Endodermal cell (in vitro differentiated cells): ENCODE data around the gene PTX3. TPM values are rescaled to one million over a fixed set of nuclear protein-coding genes. Genes with fewer than 3 reads are reported as not detected.

ENCODE experiments used
- DNase-seq: peaks from one replicate; pipeline ENCODE4 v3.0.0-alpha.2; 2017
- H3K27ac ChIP-seq: 2 replicates; pipeline ENCODE4 v1.5.1; 2013; ENCODE audit warnings: mild to moderate bottlenecking, low read depth, low read length, moderate library complexity
- H3K27me3 ChIP-seq: 2 replicates; pipeline ENCODE4 v1.6.1; 2013; ENCODE audit warnings: mild to moderate bottlenecking, low read length, moderate library complexity; ENCODE audit not compliant: insufficient read depth, control insufficient read depth, poor library complexity, severe bottlenecking
- H3K36me3 ChIP-seq: 2 replicates; pipeline ENCODE4 v1.7.0; 2013; ENCODE audit warnings: mild to moderate bottlenecking, low read length, moderate library complexity; ENCODE audit not compliant: control insufficient read depth, insufficient read depth
- H3K4me1 ChIP-seq: one replicate; pipeline ENCODE4 v1.7.0; 2013; ENCODE audit warnings: low read length; ENCODE audit not compliant: control insufficient read depth, insufficient read depth
- H3K4me3 ChIP-seq: 2 replicates; pipeline ENCODE4 v1.5.1; 2013; ENCODE audit warnings: mild to moderate bottlenecking, low read length, moderate library complexity
- H3K9ac ChIP-seq: 2 replicates; pipeline ENCODE4 v1.6.1; 2013; ENCODE audit warnings: mild to moderate bottlenecking, low read length, moderate library complexity; ENCODE audit not compliant: poor library complexity, severe bottlenecking; ENCODE audit errors: extremely low read depth
- H3K9me3 ChIP-seq: 2 replicates; pipeline ENCODE4 v1.6.1; 2013; ENCODE audit warnings: mild to moderate bottlenecking, low read length, moderate library complexity; ENCODE audit not compliant: control insufficient read depth
- H3K27ac Mint-ChIP-seq: 2 replicates; pipeline ENCODE4 v1.8.0; 2020; ENCODE audit warnings: mixed read lengths
- H3K27me3 Mint-ChIP-seq: 2 replicates; pipeline ENCODE4 v1.8.0; 2021; ENCODE audit warnings: mild to moderate bottlenecking, mixed read lengths; ENCODE audit not compliant: insufficient read depth
- H3K36me3 Mint-ChIP-seq: 2 replicates; pipeline ENCODE4 v1.8.0; 2020; ENCODE audit warnings: low read depth, mixed read lengths
- H3K4me1 Mint-ChIP-seq: 2 replicates; pipeline ENCODE4 v1.8.0; 2020; ENCODE audit warnings: mixed read lengths
- H3K4me3 Mint-ChIP-seq: 2 replicates; pipeline ENCODE4 v1.8.0; 2020; ENCODE audit warnings: mild to moderate bottlenecking, moderate library complexity, mixed read lengths
- H3K9me3 Mint-ChIP-seq: 2 replicates; pipeline ENCODE4 v1.8.0; 2020; ENCODE audit warnings: mild to moderate bottlenecking, mixed read lengths
- CTCF ChIP-seq: fragments of 200-600 bp; sonication (generic); conservative IDR thresholded peaks from 2 replicates; pipeline ENCODE4 v1.5.0; 2021; ENCODE audit warnings: antibody characterized with exemption, mild to moderate bottlenecking
- WGBS, 2 experiments: methylation state at CpG; one replicate each; pipeline versions ENCODE4 v1.1.5 to v1.1.7; 2013; ENCODE audit warnings: missing lambda C conversion rate in 2 of 2, mixed read lengths in 1 of 2; ENCODE audit not compliant: insufficient coverage in 1 of 2, insufficient read length in 1 of 2; 5-methylcytosine and 5-hydroxymethylcytosine counted together
- total RNA-seq, 2 donors: library from RNA; stranded (reverse); fragmentation: NEBNext Ultra II Directional in 1 of 2; extraction: Animal tissue kit (Norgen Biotek cat#: 25700) in 1 of 2; gene quantifications; 2 replicates in 1 of 2; 3 replicates in 1 of 2; pipeline ENCODE4 v1.2.1, GENCODE V29; 2021

Gene PTX3
- total RNA-seq, 2 donors from 2014 or later: 0.13 to 0.51 TPM

- Histone ChIP-seq H3K9me3 (no peaks in the 10 kb centered on the region), H3K27me3 (no peaks in the 10 kb centered on the region), H3K4me3 (no peak overlapping the region), H3K36me3 (no peaks in the 10 kb centered on the region), H3K9ac (no peak overlapping the region), H3K4me1 (no peaks in the 10 kb centered on the region), H3K27ac (no peak overlapping the region)
- no peak for TF ChIP-seq CTCF
- H3K36me3 Mint-ChIP-seq: no peaks in the 10 kb centered on the region
- no peaks in the 10 kb centered on the region for H3K4me1 Mint-ChIP-seq
- no peak for DNase-seq
- H3K27me3 Mint-ChIP-seq: no peaks in the 10 kb centered on the region
- no CpG with 5 or more reads among the region's 1 CpG for WGBS, 2 experiments
- no peak overlapping the region for H3K27ac Mint-ChIP-seq
- H3K9me3 Mint-ChIP-seq: peaks cover 4% of the 10 kb centered on the region
- H3K4me3 Mint-ChIP-seq: no peak overlapping the region
Measured at GRCh38 chr3:157445857-157446256, 9.2 kb downstream of the PTX3 start.

- H3K4me3 ChIP-seq: no peak overlapping the region
- no peaks in the 10 kb centered on the region for H3K27me3 Mint-ChIP-seq
- H3K9ac ChIP-seq: no peak overlapping the region
- H3K4me1 Mint-ChIP-seq: no peaks in the 10 kb centered on the region
- H3K36me3 Mint-ChIP-seq: no peaks in the 10 kb centered on the region
- peak; percentile 62 for TF ChIP-seq CTCF
- H3K9me3 Mint-ChIP-seq: peaks cover 4% of the 10 kb centered on the region
- no peak overlapping the region for H3K27ac Mint-ChIP-seq
- no peak for DNase-seq
- no peak overlapping the region for H3K27ac ChIP-seq
- WGBS, 2 experiments: 96 to 100% methylated on average over 1 to 2 of the region's 3 CpGs
- H3K36me3 ChIP-seq: no peaks in the 10 kb centered on the region
- H3K27me3 ChIP-seq: no peaks in the 10 kb centered on the region
- H3K4me3 Mint-ChIP-seq: no peak overlapping the region
- no peaks in the 10 kb centered on the region for H3K9me3 ChIP-seq
- H3K4me1 ChIP-seq: no peaks in the 10 kb centered on the region
Measured at GRCh38 chr3:157447026-157447694, 10.5 kb downstream of the PTX3 start.

GRCh38 chr3:157452097-157452496 lies 15.4 kb downstream of the PTX3 start:
- DNase-seq: no peak
- 88 to 89% methylated on average over 3 of the region's 3 CpGs for WGBS, 2 experiments
- H3K36me3 ChIP-seq: no peaks in the 10 kb centered on the region
- no peak overlapping the region for H3K27ac ChIP-seq
- no peaks in the 10 kb centered on the region for H3K4me1 Mint-ChIP-seq
- H3K27ac Mint-ChIP-seq: no peak overlapping the region
- H3K9ac ChIP-seq: no peak overlapping the region
- no peaks in the 10 kb centered on the region for H3K27me3 Mint-ChIP-seq
- H3K4me1 ChIP-seq: no peaks in the 10 kb centered on the region
- TF ChIP-seq CTCF: no peak
- no peak overlapping the region for H3K4me3 Mint-ChIP-seq
- no peaks in the 10 kb centered on the region for H3K27me3 ChIP-seq
- no peaks in the 10 kb centered on the region for H3K9me3 ChIP-seq
- no peaks in the 10 kb centered on the region for H3K36me3 Mint-ChIP-seq
- H3K9me3 Mint-ChIP-seq: peaks cover 4% of the 10 kb centered on the region
- H3K4me3 ChIP-seq: no peak overlapping the region
